Measurements from ENCODE around the gene PXN. TPM values are rescaled to one million over a fixed set of nuclear protein-coding genes. Genes with fewer than 3 reads are reported as not detected.
A peak's percentile ranks its signal among the peaks of the same experiment; 100 is the strongest.
"Not testable (repeated sequence)": the region's sequence is repeated elsewhere in the genome, so short reads cannot be mapped to it uniquely, and the experiment has no call there.

PXN gene
- total and polyA plus RNA-seq, 10 donors: 22.3 to 161 (median 114) TPM

GRCh38 chr12:120207227-120207626 is 58.3 kb downstream of the PXN start:
- TF ChIP-seq POLR2A (IDR thresholded peaks at IDR 0.05): no peak
- TF ChIP-seq CTCF (IDR thresholded peaks at IDR 0.05 in 8 of 11, conservative IDR thresholded peaks at IDR 0.05 in 3 of 11): no peak
- peak in 1 of 3 donors; percentile 17 for TF ChIP-seq POLR2AphosphoS5 (IDR thresholded peaks at IDR 0.05)
- WGBS, 5 donors: 96 to 99% (median 96%) methylated on average over 12 to 13 of the region's 13 CpGs
- H3K27me3 ChIP-seq (replicated peaks in 1 of 7): no peaks in the 10 kb centered on the region

GRCh38 chr12:120206781-120207180 is 58.7 kb downstream of the PXN start:
- H3K27me3 ChIP-seq (replicated peaks in 1 of 7); DNase-seq; intact Hi-C loops (cut with DNase I; ENCODE audit: low total_unique reads); H3K4me3 ChIP-seq; H3K27ac ChIP-seq; H3K9me3 ChIP-seq: not testable (repeated sequence)
- 94 to 98% (median 96%) methylated on average over 5 of the region's 5 CpGs for WGBS, 5 donors
- Histone ChIP-seq H3K4me1 (peaks cover 0 to 11% (median 7%) of the 10 kb centered on the region in 6 donors), H3K36me3 (peaks cover 0 to 47% (median 33%) of the 10 kb centered on the region in 6 donors)

More at GRCh38 chr12:120207227-120207626, 58.3 kb downstream of the PXN start:
- no peak overlapping the region for H3K4me3 ChIP-seq
- H3K36me3 ChIP-seq: peaks cover 0 to 51% (median 37%) of the 10 kb centered on the region in 6 donors
- H3K9me3 ChIP-seq: no peaks in the 10 kb centered on the region
- intact Hi-C loops (cut with DNase I; ENCODE audit: low total_unique reads): no loop called here
- H3K27ac ChIP-seq: no peak overlapping the region
- no peak for DNase-seq
- peaks cover 0 to 7% (median 3%) of the 10 kb centered on the region in 6 donors for H3K4me1 ChIP-seq

GRCh38 chr12:120206228-120206627 is 59.3 kb downstream of the PXN start:
- Histone ChIP-seq H3K36me3 (peaks cover 0 to 41% (median 27%) of the 10 kb centered on the region in 6 donors), H3K4me3 (no peak overlapping the region), H3K27me3 (replicated peaks in 1 of 7) (no peaks in the 10 kb centered on the region), H3K4me1 (peaks cover 0 to 14% (median 8%) of the 10 kb centered on the region in 6 donors), H3K27ac (no peak overlapping the region), H3K9me3 (no peaks in the 10 kb centered on the region)
- WGBS, 5 donors: 95 to 99% (median 95%) methylated on average over 10 of the region's 10 CpGs
- DNase-seq: no peak
- intact Hi-C loops (cut with DNase I; ENCODE audit: low total_unique reads): no loop called here
- TF ChIP-seq POLR2AphosphoS5 (IDR thresholded peaks at IDR 0.05) (no peak), CTCF (IDR thresholded peaks at IDR 0.05 in 8 of 11, conservative IDR thresholded peaks at IDR 0.05 in 3 of 11) (no peak), POLR2A (IDR thresholded peaks at IDR 0.05) (no peak)

GRCh38 chr12:120204171-120204570 is 61.4 kb downstream of the PXN start:
- no peak for DNase-seq
- TF ChIP-seq POLR2AphosphoS5 (IDR thresholded peaks at IDR 0.05) (no peak), CTCF (IDR thresholded peaks at IDR 0.05 in 8 of 11, conservative IDR thresholded peaks at IDR 0.05 in 3 of 11) (no peak), POLR2A (IDR thresholded peaks at IDR 0.05) (no peak)
- H3K4me1 ChIP-seq: peaks cover 10 to 30% (median 23%) of the 10 kb centered on the region in 6 donors
- intact Hi-C loops (cut with DNase I; ENCODE audit: low total_unique reads): no loop called here
- no peaks in the 10 kb centered on the region for H3K27me3 ChIP-seq (replicated peaks in 1 of 7)
- H3K27ac ChIP-seq: no peak overlapping the region
- WGBS, 5 donors: 93 to 98% (median 96%) methylated on average over 7 of the region's 7 CpGs
- peaks cover 0 to 28% (median 17%) of the 10 kb centered on the region in 6 donors for H3K36me3 ChIP-seq
- H3K4me3 ChIP-seq: no peak overlapping the region
- no peaks in the 10 kb centered on the region for H3K9me3 ChIP-seq
